GM23338 (cell line): ENCODE results near the gene DGKE. TPM values are rescaled to one million over a fixed set of nuclear protein-coding genes. Genes with fewer than 3 reads are reported as not detected.

ENCODE experiments used
- ATAC-seq: fragments of 200-7000 bp; cut with Tn5 transposase; 3 replicates; pipeline ENCODE4 v1.9.1; 2020
- DNase-seq: peaks from one replicate; pipeline ENCODE4 v3.0.0-alpha.2; 2015; ENCODE audit warnings: low spot score
- H2AFZ ChIP-seq: fragments of 200-600 bp; sonication (generic); 2 replicates; pipeline ENCODE4 v1.8.0; 2016; ENCODE audit warnings: antibody characterized with exemption, mild to moderate bottlenecking, moderate library complexity
- H3F3A ChIP-seq: fragments of 200-600 bp; sonication (generic); replicated peaks from 2 replicates; pipeline ENCODE4 v1.8.0; 2017; ENCODE audit warnings: antibody characterized with exemption, mixed run types, low read depth
- H3K27ac ChIP-seq: fragments of 200-600 bp; sonication (generic); 2 replicates; pipeline ENCODE4 v1.6.1; 2016; ENCODE audit warnings: low read depth
- H3K27me3 ChIP-seq: fragments of 200-600 bp; sonication (generic); 2 replicates; pipeline ENCODE4 v1.8.0; 2016; ENCODE audit warnings: mild to moderate bottlenecking, mixed run types, moderate library complexity; ENCODE audit not compliant: insufficient read depth
- H3K36me3 ChIP-seq: fragments of 200-600 bp; sonication (generic); 2 replicates; pipeline ENCODE4 v1.8.0; 2016; ENCODE audit warnings: mild to moderate bottlenecking; ENCODE audit not compliant: insufficient read depth
- H3K4me1 ChIP-seq: fragments of 200-600 bp; sonication (generic); 2 replicates; pipeline ENCODE4 v1.8.0; 2016; ENCODE audit warnings: mild to moderate bottlenecking, moderate library complexity; ENCODE audit not compliant: insufficient read depth
- H3K4me2 ChIP-seq: fragments of 200-600 bp; sonication (generic); 2 replicates; pipeline ENCODE4 v1.7.1; 2017; ENCODE audit warnings: mixed run types
- H3K4me3 ChIP-seq: fragments of 200-600 bp; sonication (generic); 2 replicates; pipeline ENCODE4 v1.6.1; 2016; ENCODE audit warnings: mixed run types
- H3K79me2 ChIP-seq: fragments of 200-600 bp; sonication (generic); replicated peaks from 2 replicates; pipeline ENCODE4 v1.8.0; 2017; ENCODE audit warnings: mild to moderate bottlenecking; ENCODE audit not compliant: insufficient read depth
- H3K9me2 ChIP-seq: fragments of 200-600 bp; sonication (generic); 2 replicates; pipeline ENCODE4 v1.8.0; 2017; ENCODE audit not compliant: insufficient read depth
- H4K20me1 ChIP-seq: fragments of 200-600 bp; sonication (generic); replicated peaks from 2 replicates; pipeline ENCODE4 v1.8.0; 2017; ENCODE audit warnings: mild to moderate bottlenecking; ENCODE audit not compliant: insufficient read depth
- H3K27ac Mint-ChIP-seq: 2 replicates; pipeline ENCODE4 v1.8.0; 2020; ENCODE audit warnings: inconsistent platforms, mild to moderate bottlenecking, moderate library complexity, mixed read lengths
- H3K27me3 Mint-ChIP-seq: 3 replicates; pipeline ENCODE4 v1.8.0; 2022; ENCODE audit warnings: low read depth, mild to moderate bottlenecking, moderate library complexity, mixed read lengths, inconsistent platforms; ENCODE audit not compliant: insufficient read depth, poor library complexity
- H3K36me3 Mint-ChIP-seq: 3 replicates; pipeline ENCODE4 v1.8.0; 2021; ENCODE audit warnings: low read depth, mild to moderate bottlenecking, inconsistent platforms, moderate library complexity, mixed read lengths
- H3K4me1 Mint-ChIP-seq: 3 replicates; pipeline ENCODE4 v1.8.0; 2020; ENCODE audit warnings: mild to moderate bottlenecking, inconsistent platforms, mixed read lengths
- H3K4me3 Mint-ChIP-seq: 3 replicates; pipeline ENCODE4 v1.8.0; 2021; ENCODE audit warnings: moderate library complexity, mild to moderate bottlenecking, inconsistent platforms, mixed read lengths
- H3K9me3 Mint-ChIP-seq: 3 replicates; pipeline ENCODE4 v1.8.0; 2020; ENCODE audit warnings: moderate library complexity, mild to moderate bottlenecking, inconsistent platforms, mixed read lengths
- CREB1 ChIP-seq: fragments of 250-450 bp; sonication (Bioruptor Pico); IDR thresholded peaks from 2 replicates; pipeline ENCODE4 v1.5.0; 2020; ENCODE audit warnings: low read depth, mild to moderate bottlenecking, moderate library complexity
- EZH2 ChIP-seq: fragments of 200-600 bp; sonication (generic); IDR thresholded peaks from one replicate; pipeline ENCODE4 v1.8.0; 2017; ENCODE audit warnings: antibody characterized with exemption, mild to moderate bottlenecking, low read depth; ENCODE audit not compliant: unreplicated experiment
- EZH2phosphoT487 ChIP-seq: fragments of 200-600 bp; sonication (generic); IDR thresholded peaks from one replicate; pipeline ENCODE4 v1.8.1; 2018; ENCODE audit warnings: antibody characterized with exemption; ENCODE audit not compliant: unreplicated experiment
- JUNB ChIP-seq: IDR thresholded peaks from one replicate; pipeline ENCODE4 v1.6.1; 2016; ENCODE audit warnings: antibody characterized with exemption; ENCODE audit not compliant: unreplicated experiment
- STAT1 ChIP-seq: IDR thresholded peaks from one replicate; pipeline ENCODE4 v1.6.1; 2016; ENCODE audit warnings: antibody characterized with exemption; ENCODE audit not compliant: unreplicated experiment
- ZNF114 ChIP-seq: fragments of 250-450 bp; sonication (Bioruptor Pico); IDR thresholded peaks from 2 replicates; pipeline ENCODE4 v1.5.0; 2020; ENCODE audit warnings: mild to moderate bottlenecking, moderate library complexity
- ZNF331 ChIP-seq: fragments of 250-450 bp; sonication (Bioruptor Pico); IDR thresholded peaks from 2 replicates; pipeline ENCODE4 v1.5.0; 2020; ENCODE audit warnings: low read depth, mild to moderate bottlenecking, moderate library complexity
- polyA plus RNA-seq: library from polyadenylated mRNA; unstranded; fragments of >200 nt; fragmentation: Nextera tagmentation; extraction: Ambion mirVana; gene quantifications from 2 replicates; pipeline ENCODE4 v1.2.1, GENCODE V29; 2016
- total RNA-seq: library from RNA; depleted of rRNA; stranded (reverse); fragments of >200 nt; shearing (Covaris generic); gene quantifications from 2 replicates; pipeline ENCODE4 v1.2.3, GENCODE V29; 2014
- TF ChIP-seq, protein P1 (sequence below): IDR thresholded peaks from 2 replicates; pipeline ENCODE4 v1.6.1; 2016; ENCODE audit warnings: antibody characterized with exemption
- TF ChIP-seq, protein P2 (sequence below): IDR thresholded peaks from one replicate; pipeline ENCODE4 v1.6.1; 2018; ENCODE audit warnings: antibody characterized with exemption; ENCODE audit not compliant: unreplicated experiment
- TF ChIP-seq, protein P3 (sequence below), 2 experiments: fragments of 200-600 bp in 1 of 2; sonication (generic) in 1 of 2; conservative IDR thresholded peaks; 2 replicates each; pipeline versions ENCODE4 v1.5.1 to v1.6.1; 2016 to 2017; ENCODE audit warnings: antibody characterized with exemption in 2 of 2, low read depth in 2 of 2, mild to moderate bottlenecking in 2 of 2, moderate library complexity in 1 of 2
- TF ChIP-seq, protein P4 (sequence below): fragments of 250-450 bp; sonication (Bioruptor Pico); IDR thresholded peaks from 2 replicates; pipeline ENCODE4 v1.5.0; 2020; ENCODE audit warnings: mild to moderate bottlenecking, moderate library complexity

DGKE gene
- total and polyA plus RNA-seq, 2 experiments from 2014 or later, result 3.9 to 10.1 TPM

DNA sequence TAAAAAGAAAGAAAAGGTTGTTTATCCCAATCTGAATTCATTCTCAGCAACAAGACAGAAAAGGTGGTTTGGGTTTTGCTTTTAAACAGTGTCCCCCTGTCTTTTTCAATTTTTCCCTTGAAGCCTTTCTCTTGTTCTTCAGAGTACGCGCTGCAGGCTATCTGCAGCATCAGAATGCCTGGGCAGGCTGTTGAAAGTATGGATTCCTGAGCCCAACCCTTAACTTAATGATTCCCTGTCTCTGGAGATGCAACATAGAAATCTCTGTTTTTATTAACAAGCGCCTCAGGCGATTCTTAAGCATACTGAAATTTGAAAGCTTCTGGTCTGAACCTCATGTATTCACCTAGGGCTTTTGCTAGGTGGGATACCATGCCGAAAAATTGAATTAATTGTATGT, 32.1 kb downstream of the DGKE start:
- TF ChIP-seq EZH2 (no peak), ZNF114 (no peak), EZH2phosphoT487 (no peak), ZNF331 (CRISPR knock-in tag) (no peak), CREB1 (CRISPR knock-in tag) (no peak), STAT1 (no peak), JUNB (no peak)
- TF ChIP-seq, protein P1, sequence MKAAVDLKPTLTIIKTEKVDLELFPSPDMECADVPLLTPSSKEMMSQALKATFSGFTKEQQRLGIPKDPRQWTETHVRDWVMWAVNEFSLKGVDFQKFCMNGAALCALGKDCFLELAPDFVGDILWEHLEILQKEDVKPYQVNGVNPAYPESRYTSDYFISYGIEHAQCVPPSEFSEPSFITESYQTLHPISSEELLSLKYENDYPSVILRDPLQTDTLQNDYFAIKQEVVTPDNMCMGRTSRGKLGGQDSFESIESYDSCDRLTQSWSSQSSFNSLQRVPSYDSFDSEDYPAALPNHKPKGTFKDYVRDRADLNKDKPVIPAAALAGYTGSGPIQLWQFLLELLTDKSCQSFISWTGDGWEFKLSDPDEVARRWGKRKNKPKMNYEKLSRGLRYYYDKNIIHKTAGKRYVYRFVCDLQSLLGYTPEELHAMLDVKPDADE, result no peak
- TF ChIP-seq, protein P2, sequence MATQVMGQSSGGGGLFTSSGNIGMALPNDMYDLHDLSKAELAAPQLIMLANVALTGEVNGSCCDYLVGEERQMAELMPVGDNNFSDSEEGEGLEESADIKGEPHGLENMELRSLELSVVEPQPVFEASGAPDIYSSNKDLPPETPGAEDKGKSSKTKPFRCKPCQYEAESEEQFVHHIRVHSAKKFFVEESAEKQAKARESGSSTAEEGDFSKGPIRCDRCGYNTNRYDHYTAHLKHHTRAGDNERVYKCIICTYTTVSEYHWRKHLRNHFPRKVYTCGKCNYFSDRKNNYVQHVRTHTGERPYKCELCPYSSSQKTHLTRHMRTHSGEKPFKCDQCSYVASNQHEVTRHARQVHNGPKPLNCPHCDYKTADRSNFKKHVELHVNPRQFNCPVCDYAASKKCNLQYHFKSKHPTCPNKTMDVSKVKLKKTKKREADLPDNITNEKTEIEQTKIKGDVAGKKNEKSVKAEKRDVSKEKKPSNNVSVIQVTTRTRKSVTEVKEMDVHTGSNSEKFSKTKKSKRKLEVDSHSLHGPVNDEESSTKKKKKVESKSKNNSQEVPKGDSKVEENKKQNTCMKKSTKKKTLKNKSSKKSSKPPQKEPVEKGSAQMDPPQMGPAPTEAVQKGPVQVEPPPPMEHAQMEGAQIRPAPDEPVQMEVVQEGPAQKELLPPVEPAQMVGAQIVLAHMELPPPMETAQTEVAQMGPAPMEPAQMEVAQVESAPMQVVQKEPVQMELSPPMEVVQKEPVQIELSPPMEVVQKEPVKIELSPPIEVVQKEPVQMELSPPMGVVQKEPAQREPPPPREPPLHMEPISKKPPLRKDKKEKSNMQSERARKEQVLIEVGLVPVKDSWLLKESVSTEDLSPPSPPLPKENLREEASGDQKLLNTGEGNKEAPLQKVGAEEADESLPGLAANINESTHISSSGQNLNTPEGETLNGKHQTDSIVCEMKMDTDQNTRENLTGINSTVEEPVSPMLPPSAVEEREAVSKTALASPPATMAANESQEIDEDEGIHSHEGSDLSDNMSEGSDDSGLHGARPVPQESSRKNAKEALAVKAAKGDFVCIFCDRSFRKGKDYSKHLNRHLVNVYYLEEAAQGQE, result no peak
- TF ChIP-seq, protein P3, sequence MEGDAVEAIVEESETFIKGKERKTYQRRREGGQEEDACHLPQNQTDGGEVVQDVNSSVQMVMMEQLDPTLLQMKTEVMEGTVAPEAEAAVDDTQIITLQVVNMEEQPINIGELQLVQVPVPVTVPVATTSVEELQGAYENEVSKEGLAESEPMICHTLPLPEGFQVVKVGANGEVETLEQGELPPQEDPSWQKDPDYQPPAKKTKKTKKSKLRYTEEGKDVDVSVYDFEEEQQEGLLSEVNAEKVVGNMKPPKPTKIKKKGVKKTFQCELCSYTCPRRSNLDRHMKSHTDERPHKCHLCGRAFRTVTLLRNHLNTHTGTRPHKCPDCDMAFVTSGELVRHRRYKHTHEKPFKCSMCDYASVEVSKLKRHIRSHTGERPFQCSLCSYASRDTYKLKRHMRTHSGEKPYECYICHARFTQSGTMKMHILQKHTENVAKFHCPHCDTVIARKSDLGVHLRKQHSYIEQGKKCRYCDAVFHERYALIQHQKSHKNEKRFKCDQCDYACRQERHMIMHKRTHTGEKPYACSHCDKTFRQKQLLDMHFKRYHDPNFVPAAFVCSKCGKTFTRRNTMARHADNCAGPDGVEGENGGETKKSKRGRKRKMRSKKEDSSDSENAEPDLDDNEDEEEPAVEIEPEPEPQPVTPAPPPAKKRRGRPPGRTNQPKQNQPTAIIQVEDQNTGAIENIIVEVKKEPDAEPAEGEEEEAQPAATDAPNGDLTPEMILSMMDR (conservative IDR thresholded peaks at IDR 0.05; ENCODE audit: low read depth in 2 of 2), result no peak
- TF ChIP-seq, protein P4, sequence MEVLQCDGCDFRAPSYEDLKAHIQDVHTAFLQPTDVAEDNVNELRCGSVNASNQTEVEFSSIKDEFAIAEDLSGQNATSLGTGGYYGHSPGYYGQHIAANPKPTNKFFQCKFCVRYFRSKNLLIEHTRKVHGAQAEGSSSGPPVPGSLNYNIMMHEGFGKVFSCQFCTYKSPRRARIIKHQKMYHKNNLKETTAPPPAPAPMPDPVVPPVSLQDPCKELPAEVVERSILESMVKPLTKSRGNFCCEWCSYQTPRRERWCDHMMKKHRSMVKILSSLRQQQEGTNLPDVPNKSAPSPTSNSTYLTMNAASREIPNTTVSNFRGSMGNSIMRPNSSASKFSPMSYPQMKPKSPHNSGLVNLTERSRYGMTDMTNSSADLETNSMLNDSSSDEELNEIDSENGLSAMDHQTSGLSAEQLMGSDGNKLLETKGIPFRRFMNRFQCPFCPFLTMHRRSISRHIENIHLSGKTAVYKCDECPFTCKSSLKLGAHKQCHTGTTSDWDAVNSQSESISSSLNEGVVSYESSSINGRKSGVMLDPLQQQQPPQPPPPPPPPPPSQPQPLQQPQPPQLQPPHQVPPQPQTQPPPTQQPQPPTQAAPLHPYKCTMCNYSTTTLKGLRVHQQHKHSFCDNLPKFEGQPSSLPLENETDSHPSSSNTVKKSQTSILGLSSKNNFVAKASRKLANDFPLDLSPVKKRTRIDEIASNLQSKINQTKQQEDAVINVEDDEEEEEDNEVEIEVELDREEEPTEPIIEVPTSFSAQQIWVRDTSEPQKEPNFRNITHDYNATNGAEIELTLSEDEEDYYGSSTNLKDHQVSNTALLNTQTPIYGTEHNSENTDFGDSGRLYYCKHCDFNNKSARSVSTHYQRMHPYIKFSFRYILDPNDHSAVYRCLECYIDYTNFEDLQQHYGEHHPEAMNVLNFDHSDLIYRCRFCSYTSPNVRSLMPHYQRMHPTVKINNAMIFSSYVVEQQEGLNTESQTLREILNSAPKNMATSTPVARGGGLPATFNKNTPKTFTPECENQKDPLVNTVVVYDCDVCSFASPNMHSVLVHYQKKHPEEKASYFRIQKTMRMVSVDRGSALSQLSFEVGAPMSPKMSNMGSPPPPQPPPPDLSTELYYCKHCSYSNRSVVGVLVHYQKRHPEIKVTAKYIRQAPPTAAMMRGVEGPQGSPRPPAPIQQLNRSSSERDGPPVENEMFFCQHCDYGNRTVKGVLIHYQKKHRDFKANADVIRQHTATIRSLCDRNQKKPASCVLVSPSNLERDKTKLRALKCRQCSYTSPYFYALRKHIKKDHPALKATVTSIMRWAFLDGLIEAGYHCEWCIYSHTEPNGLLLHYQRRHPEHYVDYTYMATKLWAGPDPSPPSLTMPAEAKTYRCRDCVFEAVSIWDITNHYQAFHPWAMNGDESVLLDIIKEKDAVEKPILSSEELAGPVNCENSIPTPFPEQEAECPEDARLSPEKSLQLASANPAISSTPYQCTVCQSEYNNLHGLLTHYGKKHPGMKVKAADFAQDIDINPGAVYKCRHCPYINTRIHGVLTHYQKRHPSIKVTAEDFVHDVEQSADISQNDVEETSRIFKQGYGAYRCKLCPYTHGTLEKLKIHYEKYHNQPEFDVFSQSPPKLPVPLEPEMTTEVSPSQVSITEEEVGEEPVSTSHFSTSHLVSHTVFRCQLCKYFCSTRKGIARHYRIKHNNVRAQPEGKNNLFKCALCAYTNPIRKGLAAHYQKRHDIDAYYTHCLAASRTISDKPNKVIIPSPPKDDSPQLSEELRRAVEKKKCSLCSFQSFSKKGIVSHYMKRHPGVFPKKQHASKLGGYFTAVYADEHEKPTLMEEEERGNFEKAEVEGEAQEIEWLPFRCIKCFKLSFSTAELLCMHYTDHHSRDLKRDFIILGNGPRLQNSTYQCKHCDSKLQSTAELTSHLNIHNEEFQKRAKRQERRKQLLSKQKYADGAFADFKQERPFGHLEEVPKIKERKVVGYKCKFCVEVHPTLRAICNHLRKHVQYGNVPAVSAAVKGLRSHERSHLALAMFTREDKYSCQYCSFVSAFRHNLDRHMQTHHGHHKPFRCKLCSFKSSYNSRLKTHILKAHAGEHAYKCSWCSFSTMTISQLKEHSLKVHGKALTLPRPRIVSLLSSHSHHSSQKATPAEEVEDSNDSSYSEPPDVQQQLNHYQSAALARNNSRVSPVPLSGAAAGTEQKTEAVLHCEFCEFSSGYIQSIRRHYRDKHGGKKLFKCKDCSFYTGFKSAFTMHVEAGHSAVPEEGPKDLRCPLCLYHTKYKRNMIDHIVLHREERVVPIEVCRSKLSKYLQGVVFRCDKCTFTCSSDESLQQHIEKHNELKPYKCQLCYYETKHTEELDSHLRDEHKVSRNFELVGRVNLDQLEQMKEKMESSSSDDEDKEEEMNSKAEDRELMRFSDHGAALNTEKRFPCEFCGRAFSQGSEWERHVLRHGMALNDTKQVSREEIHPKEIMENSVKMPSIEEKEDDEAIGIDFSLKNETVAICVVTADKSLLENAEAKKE (CRISPR knock-in tag), result no peak
- Histone ChIP-seq H3K79me2 (no peaks in the 10 kb centered on the region), H3K36me3 (no peaks in the 10 kb centered on the region), H3K27ac (no peak overlapping the region), H3K4me3 (no peak overlapping the region), H4K20me1 (no peaks in the 10 kb centered on the region), H3K4me2 (no peak overlapping the region), H3F3A (no peaks in the 10 kb centered on the region), H3K9me2 (no peaks in the 10 kb centered on the region), H3K4me1 (no peaks in the 10 kb centered on the region), H3K27me3 (no peaks in the 10 kb centered on the region), H2AFZ (no peak overlapping the region)
- Mint-ChIP-seq H3K4me3 (no peak overlapping the region), H3K27ac (no peak overlapping the region), H3K27me3 (no peaks in the 10 kb centered on the region), H3K4me1 (no peaks in the 10 kb centered on the region; the same call in 2 of the 3 replicates), H3K9me3 (no peaks in the 10 kb centered on the region), H3K36me3 (0 out of 3 replicates have a peak, but pooled peaks cover 3% of the 10 kb centered on the region)
- ATAC-seq (no peak), DNase-seq (no peak)
